Stomach (tissue), 9 donors: ENCODE data around the gene TMEM190. TPM values are rescaled to one million over a fixed set of nuclear protein-coding genes. Genes with fewer than 3 reads are reported as not detected.
A peak's percentile ranks its signal among the peaks of the same experiment; 100 is the strongest.

Experiments used
- DNase-seq, 2 donors: peaks; one replicate each; pipeline versions ENCODE4 v3.0.0 to v3.0.0-alpha.2; 2013 to 2019
- H3K27ac ChIP-seq, 5 donors: fragments of 200-600 bp in 4 of 5; sonication (generic) in 4 of 5; one replicate each; pipeline ENCODE4 v1.5.1; 2013 to 2019; ENCODE audit warnings: mild to moderate bottlenecking in 1 of 5, moderate library complexity in 1 of 5
- H3K27me3 ChIP-seq, 3 donors: fragments of 200-600 bp; sonication (generic); one replicate each; pipeline ENCODE4 v1.5.1; 2017 to 2019; ENCODE audit warnings: mixed run types in 1 of 3
- H3K36me3 ChIP-seq, 4 donors: fragments of 200-600 bp; sonication (generic); 1 replicate in 3 of 4; 2 replicates in 1 of 4; pipeline ENCODE4 v1.5.1; 2016 to 2019
- H3K4me1 ChIP-seq, 4 donors: fragments of 200-600 bp; sonication (generic); one replicate each; pipeline ENCODE4 v1.5.1; 2016 to 2019
- H3K4me3 ChIP-seq, 4 donors: fragments of 200-600 bp; sonication (generic) in 3 of 4; one replicate each; pipeline ENCODE4 v1.5.1; 2016 to 2019; ENCODE audit warnings: mild to moderate bottlenecking in 1 of 4
- H3K9me3 ChIP-seq, 4 donors: fragments of 200-600 bp; sonication (generic); one replicate each; pipeline ENCODE4 v1.5.1; 2016 to 2019
- EP300 ChIP-seq: sonication (generic); formaldehyde crosslinking; IDR thresholded peaks from one replicate; pipeline ENCODE4 v1.6.1; 2017; ENCODE audit warnings: antibody characterized with exemption
- POLR2A ChIP-seq, 4 donors: fragments of 450-650 bp; IDR thresholded peaks; one replicate each; pipeline ENCODE4 v1.6.1; 2016; ENCODE audit warnings: antibody characterized with exemption in 4 of 4, control low read depth in 2 of 4, mild to moderate bottlenecking in 1 of 4, moderate library complexity in 1 of 4
- POLR2AphosphoS5 ChIP-seq, 3 donors: sonication (generic); formaldehyde crosslinking; IDR thresholded peaks; one replicate each; pipeline ENCODE4 v1.6.1; 2016; ENCODE audit warnings: antibody characterized with exemption in 3 of 3
- WGBS, 5 donors: extraction: QIAGEN DNeasy Blood & Tissue Kit in 3 of 5; methylation state at CpG; one replicate each; pipeline versions ENCODE4 v1.1.5 to v1.1.7; 2013 to 2018; 5-methylcytosine and 5-hydroxymethylcytosine counted together
- intact Hi-C: fragments of 100-400 bp; cut with DNase I; formaldehyde crosslinking; loops from one replicate; pipeline ENCODE4 v1.15.1; 2023; ENCODE audit warnings: low total_unique reads
- polyA plus RNA-seq, 3 donors: library from polyadenylated mRNA; stranded (reverse); fragments of 200-250 nt; gene quantifications; one replicate each; pipeline ENCODE4 v1.2.3, GENCODE V29; 2013
- total RNA-seq, 5 donors: library from RNA; depleted of rRNA; stranded (reverse); fragments of >200 nt; gene quantifications; one replicate each; pipeline versions ENCODE4 v1.1.0 to v1.2.3, GENCODE V29; 2014 to 2016
- TF ChIP-seq, protein P1 (sequence below), 7 experiments: fragments of 450-650 bp in 4 of 7; fragments of 200-600 bp in 3 of 7; sonication (generic) in 3 of 7; IDR thresholded peaks; one replicate each; pipeline ENCODE4 v1.5.1; 2016 to 2019; ENCODE audit warnings: antibody characterized with exemption in 7 of 7, control low read depth in 2 of 7, mild to moderate bottlenecking in 1 of 7
- donor health status: healthy with polysubstance abuse.
- donor health status: Bipolar disorder and iron deficiency.
- donor health status: healthy.

TMEM190 gene
- total and polyA plus RNA-seq, 8 donors: 0.68 to 1.3 TPM; not detected in 6

DNA sequence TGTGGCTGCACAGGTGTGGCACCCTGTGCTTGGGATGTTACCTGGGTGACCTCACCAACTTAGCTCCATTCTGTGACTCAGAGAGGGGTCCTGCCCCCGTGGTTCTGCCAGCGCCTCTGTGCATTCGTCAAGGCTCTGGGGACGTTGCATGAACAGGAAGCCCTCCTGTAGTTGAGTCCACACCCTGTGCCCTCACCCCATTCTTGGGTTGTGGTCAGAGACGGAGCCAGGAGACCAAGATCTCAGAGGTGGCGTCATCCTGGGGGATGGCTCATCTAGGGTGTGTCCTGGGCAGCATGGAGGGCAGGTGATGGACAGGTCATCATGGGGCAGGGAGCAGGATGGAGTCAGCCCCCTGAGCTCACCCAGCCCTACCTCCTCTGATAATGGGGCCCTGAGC, 24.6 kb upstream of the TMEM190 start:
- TF ChIP-seq EP300: no peak
- no peak for TF ChIP-seq POLR2AphosphoS5 (IDR thresholded peaks at IDR 0.05)
- TF ChIP-seq, protein P1, sequence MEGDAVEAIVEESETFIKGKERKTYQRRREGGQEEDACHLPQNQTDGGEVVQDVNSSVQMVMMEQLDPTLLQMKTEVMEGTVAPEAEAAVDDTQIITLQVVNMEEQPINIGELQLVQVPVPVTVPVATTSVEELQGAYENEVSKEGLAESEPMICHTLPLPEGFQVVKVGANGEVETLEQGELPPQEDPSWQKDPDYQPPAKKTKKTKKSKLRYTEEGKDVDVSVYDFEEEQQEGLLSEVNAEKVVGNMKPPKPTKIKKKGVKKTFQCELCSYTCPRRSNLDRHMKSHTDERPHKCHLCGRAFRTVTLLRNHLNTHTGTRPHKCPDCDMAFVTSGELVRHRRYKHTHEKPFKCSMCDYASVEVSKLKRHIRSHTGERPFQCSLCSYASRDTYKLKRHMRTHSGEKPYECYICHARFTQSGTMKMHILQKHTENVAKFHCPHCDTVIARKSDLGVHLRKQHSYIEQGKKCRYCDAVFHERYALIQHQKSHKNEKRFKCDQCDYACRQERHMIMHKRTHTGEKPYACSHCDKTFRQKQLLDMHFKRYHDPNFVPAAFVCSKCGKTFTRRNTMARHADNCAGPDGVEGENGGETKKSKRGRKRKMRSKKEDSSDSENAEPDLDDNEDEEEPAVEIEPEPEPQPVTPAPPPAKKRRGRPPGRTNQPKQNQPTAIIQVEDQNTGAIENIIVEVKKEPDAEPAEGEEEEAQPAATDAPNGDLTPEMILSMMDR (IDR thresholded peaks at IDR 0.05): no peak
- no peak for TF ChIP-seq POLR2A (IDR thresholded peaks at IDR 0.05)
- no peak overlapping the region for H3K27ac ChIP-seq
- WGBS, 5 donors: 50 to 64% (median 56%) methylated on average over 4 to 6 of the region's 6 CpGs
- no peaks in the 10 kb centered on the region for H3K9me3 ChIP-seq
- no peak overlapping the region for H3K4me3 ChIP-seq
- H3K27me3 ChIP-seq: peaks cover 27 to 76% (median 37%) of the 10 kb centered on the region in 3 donors
- H3K36me3 ChIP-seq: peaks cover 0 to 7% (median 7%) of the 10 kb centered on the region in 4 donors
- intact Hi-C loops: no loop called here
- DNase-seq: no peak
- H3K4me1 ChIP-seq: peaks cover 18 to 24% (median 22%) of the 10 kb centered on the region in 4 donors

DNA sequence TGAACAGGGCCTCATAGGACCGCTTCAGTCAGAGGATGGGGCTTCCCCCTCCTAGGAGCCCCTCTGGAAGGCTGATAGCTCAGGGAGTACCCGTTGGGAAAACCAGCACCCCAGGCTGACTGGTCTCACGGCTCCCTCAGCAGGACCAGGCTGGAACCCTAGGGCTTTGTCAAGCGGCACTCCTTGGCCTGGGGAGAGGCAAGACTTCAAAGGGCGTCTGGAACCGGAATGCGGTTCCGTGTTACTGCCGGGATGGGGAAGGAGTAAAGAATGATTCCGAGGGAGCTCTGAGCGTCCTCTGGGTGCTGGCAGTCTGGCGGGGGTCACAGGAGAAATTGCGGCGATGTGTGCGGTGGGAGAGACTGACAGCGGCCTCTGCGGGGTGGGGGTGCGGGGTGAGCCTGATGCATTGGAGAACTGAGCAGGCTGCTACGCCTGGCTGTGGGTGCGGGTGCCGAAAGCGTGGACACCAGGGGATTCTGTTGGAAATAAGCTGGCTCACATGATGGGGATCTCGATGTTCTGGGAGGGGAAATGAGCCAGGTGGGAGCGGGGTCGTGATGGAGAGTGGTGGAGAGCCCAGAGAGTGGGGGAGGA, 24.0 kb upstream of the TMEM190 start:
- peaks cover 0 to 1% (median under 1%) of the 10 kb centered on the region in 4 donors for H3K36me3 ChIP-seq
- peaks cover 27 to 82% (median 42%) of the 10 kb centered on the region in 3 donors for H3K27me3 ChIP-seq
- no peak for TF ChIP-seq EP300
- no peak for TF ChIP-seq POLR2A (IDR thresholded peaks at IDR 0.05)
- TF ChIP-seq, protein P1 (IDR thresholded peaks at IDR 0.05): no peak
- no peak for TF ChIP-seq POLR2AphosphoS5 (IDR thresholded peaks at IDR 0.05)
- no peak overlapping the region for H3K4me3 ChIP-seq
- intact Hi-C loops: no loop called here
- no peak for DNase-seq
- H3K27ac ChIP-seq: no peak overlapping the region
- 49 to 67% (median 57%) methylated on average over 25 of the region's 25 CpGs for WGBS, 5 donors
- H3K9me3 ChIP-seq: no peaks in the 10 kb centered on the region
- peaks cover 18 to 24% (median 22%) of the 10 kb centered on the region in 4 donors for H3K4me1 ChIP-seq

DNA sequence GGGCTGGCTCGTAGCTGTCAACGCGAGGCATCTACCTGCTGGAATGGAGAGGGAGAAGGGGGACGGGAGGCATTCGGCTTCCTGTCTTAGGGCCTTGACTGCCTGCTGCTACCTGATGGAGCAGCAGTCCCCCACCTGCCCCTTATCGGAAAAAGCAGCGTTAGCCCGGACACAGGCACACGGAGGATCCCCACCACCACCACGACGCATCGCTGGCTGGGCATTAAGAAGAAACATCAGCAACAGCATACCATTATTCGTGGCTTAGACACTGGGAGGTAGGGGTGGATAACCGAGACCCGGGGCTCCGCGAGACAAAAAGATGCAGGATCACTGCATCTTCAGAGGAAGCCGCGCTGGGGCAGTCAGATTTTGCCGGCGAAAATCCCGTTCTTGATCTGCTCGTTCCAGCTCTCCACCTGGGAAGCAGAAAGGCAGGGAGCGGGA, 23.2 kb upstream of the TMEM190 start:
- Histone ChIP-seq H3K36me3 (no peaks in the 10 kb centered on the region), H3K27me3 (peaks cover 27 to 82% (median 42%) of the 10 kb centered on the region in 3 donors), H3K4me1 (peaks cover 18 to 24% (median 22%) of the 10 kb centered on the region in 4 donors), H3K9me3 (no peaks in the 10 kb centered on the region), H3K4me3 (peak overlapping the region; percentile 34 to 59 (median 41)), H3K27ac (no peak overlapping the region)
- intact Hi-C loops: no loop called here
- DNase-seq: no peak
- TF ChIP-seq POLR2A (IDR thresholded peaks at IDR 0.05) (no peak), EP300 (no peak), POLR2AphosphoS5 (IDR thresholded peaks at IDR 0.05) (no peak)
- TF ChIP-seq, protein P1 (IDR thresholded peaks at IDR 0.05): no peak
- WGBS, 5 donors: 3 to 9% (median 3%) methylated on average over 21 to 24 of the region's 24 CpGs

DNA sequence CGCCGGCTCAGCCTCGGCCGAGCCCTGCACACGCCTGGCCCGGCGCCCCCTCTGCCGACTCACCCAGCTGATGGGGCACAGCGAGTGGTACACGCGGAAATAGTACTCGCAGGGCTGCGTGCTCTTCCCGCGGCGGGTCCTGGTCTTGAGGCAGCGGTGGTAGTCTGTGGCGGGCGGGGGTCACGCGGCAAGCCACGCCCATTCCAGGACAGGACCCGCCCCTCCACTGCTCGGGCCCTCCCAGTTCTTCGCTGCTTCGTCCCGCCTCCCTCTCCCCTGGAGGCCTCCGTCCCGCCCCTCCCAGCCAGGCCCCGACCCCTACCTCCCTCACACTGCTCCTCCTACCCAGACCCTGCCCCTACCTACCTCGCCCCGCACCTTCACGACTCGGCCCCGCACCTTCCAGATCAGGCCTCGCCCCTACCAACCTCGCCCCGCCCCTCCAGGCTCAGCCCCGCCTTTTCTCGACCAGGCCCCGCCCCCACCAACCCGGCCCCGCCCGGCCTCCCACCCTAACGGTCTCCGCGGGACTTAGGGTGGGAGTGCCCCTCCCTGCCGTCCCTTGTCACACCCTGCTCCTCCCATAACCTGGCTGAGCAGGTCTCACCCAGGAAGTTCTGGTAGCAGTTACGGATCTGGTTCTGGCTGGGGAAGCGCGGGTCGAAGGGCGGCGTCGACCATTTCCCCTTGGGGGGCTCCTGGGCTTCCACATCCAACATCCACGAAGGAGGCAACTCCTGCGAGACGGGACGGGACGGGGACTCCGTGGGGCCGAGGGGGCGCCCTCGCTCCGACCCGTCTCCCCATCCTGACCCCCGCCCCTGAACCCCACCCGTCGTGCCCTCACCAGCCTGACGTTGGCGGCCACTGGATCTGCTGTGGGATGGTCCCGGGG, 22.6 kb upstream of the TMEM190 start:
- DNase-seq: peak; percentile 79 to 85

More for the DNA sequence above, 22.6 kb upstream of the TMEM190 start:
- H3K4me1 ChIP-seq: peaks cover 18 to 24% (median 22%) of the 10 kb centered on the region in 4 donors
- H3K27me3 ChIP-seq: peaks cover 27 to 82% (median 42%) of the 10 kb centered on the region in 3 donors
- no peaks in the 10 kb centered on the region for H3K9me3 ChIP-seq
- no peaks in the 10 kb centered on the region for H3K36me3 ChIP-seq
- no peak overlapping the region for H3K27ac ChIP-seq
- no peak for TF ChIP-seq POLR2A (IDR thresholded peaks at IDR 0.05)
- no peak for TF ChIP-seq EP300
- TF ChIP-seq, protein P1 (IDR thresholded peaks at IDR 0.05): no peak
- TF ChIP-seq POLR2AphosphoS5 (IDR thresholded peaks at IDR 0.05): peak in 1 of 3 donors; percentile 8
- H3K4me3 ChIP-seq: peak overlapping the region; percentile 34 to 59 (median 41)
- WGBS, 5 donors: 1 to 3% (median 2%) methylated on average over 23 to 72 of the region's 72 CpGs
- intact Hi-C loops: no loop called here
